ENCODE measurements around the gene NKTR.

The NKTR gene

GRCh38 chr3:42662037-42662812 lies 61.7 kb downstream of the NKTR start:
- no peak overlapping the region for H3K9ac ChIP-seq (ENCODE audit: low read length)
- no peak for DNase-seq
- no peak overlapping the region for H3K4me3 ChIP-seq (ENCODE audit: low read length)
- no peak overlapping the region for H3K4me2 ChIP-seq (ENCODE audit: low read depth, low read length)
- H3K79me2 ChIP-seq (ENCODE audit: low read length) = no peaks in the 10 kb centered on the region
- no peaks in the 10 kb centered on the region for H4K20me1 ChIP-seq (ENCODE audit: insufficient read depth, low read length)
- no peak overlapping the region for H2AFZ ChIP-seq (ENCODE audit: low read length)
- no peak for TF ChIP-seq CTCF (IDR thresholded peaks at IDR 0.05; ENCODE audit: low read length)
- no peaks in the 10 kb centered on the region for H3K36me3 ChIP-seq (replicated peaks; ENCODE audit: insufficient read depth, low read length)
- H3K9me2 ChIP-seq (replicated peaks; ENCODE audit: insufficient read depth, low read length) = no peaks in the 10 kb centered on the region
- H3K4me1 ChIP-seq (ENCODE audit: low read length) = no peaks in the 10 kb centered on the region
- no peaks in the 10 kb centered on the region for H3K27me3 ChIP-seq (replicated peaks; ENCODE audit: insufficient read depth, low read length)
- no peaks in the 10 kb centered on the region for H3F3A ChIP-seq (ENCODE audit: insufficient read depth, low read length)
- H3K27ac ChIP-seq (ENCODE audit: low read length) = no peak overlapping the region
- H3K9me3 ChIP-seq (replicated peaks; ENCODE audit: insufficient read depth, low read length) = no peaks in the 10 kb centered on the region

DNA sequence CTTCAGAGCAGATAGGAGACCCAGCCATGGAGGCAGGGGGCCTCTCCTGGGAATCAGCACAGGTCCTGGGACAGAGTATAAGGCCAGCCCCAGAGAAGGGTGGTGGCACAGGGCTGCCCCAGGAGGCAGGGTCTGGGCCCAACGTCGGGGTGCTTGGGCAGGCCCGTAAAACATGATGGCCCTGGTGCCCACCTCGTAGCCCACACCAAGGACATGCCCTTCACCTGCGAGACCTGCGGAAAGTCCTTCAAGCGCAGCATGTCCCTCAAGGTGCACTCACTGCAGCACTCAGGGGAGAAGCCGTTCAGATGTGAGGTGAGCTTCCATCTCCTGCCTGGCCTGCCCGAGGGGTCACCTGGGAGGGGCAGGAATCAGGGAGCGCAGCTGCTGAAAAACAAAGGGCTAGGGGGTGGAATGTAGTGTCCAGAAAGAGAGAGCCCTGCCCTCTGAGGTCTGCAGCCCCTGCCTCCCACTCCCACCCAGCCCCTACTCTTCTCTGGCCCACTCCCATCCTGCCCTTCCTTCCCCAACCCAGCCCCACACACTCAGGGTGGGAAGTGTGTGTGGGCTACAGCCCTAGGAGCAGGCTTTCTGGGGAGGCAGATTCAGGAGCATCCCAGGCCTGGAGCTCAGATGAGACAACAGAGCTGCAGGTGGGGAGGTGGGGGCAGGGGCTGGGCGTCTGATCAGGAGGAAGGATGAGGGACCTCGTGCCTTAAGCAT lies 62.5 kb downstream of the NKTR start:
- Histone ChIP-seq H3F3A (ENCODE audit: insufficient read depth, low read length) (no peaks in the 10 kb centered on the region), H3K27me3 (replicated peaks; ENCODE audit: insufficient read depth, low read length) (no peaks in the 10 kb centered on the region), H3K4me3 (ENCODE audit: low read length) (no peak overlapping the region), H3K4me2 (ENCODE audit: low read depth, low read length) (no peak overlapping the region), H3K9me2 (replicated peaks; ENCODE audit: insufficient read depth, low read length) (no peaks in the 10 kb centered on the region), H3K36me3 (replicated peaks; ENCODE audit: insufficient read depth, low read length) (no peaks in the 10 kb centered on the region), H3K27ac (ENCODE audit: low read length) (no peak overlapping the region), H3K4me1 (ENCODE audit: low read length) (no peaks in the 10 kb centered on the region), H2AFZ (ENCODE audit: low read length) (no peak overlapping the region), H3K79me2 (ENCODE audit: low read length) (no peaks in the 10 kb centered on the region), H3K9me3 (replicated peaks; ENCODE audit: insufficient read depth, low read length) (no peaks in the 10 kb centered on the region), H3K9ac (ENCODE audit: low read length) (no peak overlapping the region), H4K20me1 (ENCODE audit: insufficient read depth, low read length) (no peaks in the 10 kb centered on the region)
- TF ChIP-seq EZH2phosphoT487 (IDR thresholded peaks at IDR 0.05; ENCODE audit: low read length) (no peak), EZH2 (optimal IDR thresholded peaks at IDR 0.05; ENCODE audit: low read depth, low read length) (no peak)
- no peak for DNase-seq

- Histone ChIP-seq H3F3A (ENCODE audit: insufficient read depth, low read length) (no peaks in the 10 kb centered on the region), H3K4me2 (ENCODE audit: low read depth, low read length) (no peak overlapping the region), H3K9me2 (replicated peaks; ENCODE audit: insufficient read depth, low read length) (no peaks in the 10 kb centered on the region), H3K27ac (ENCODE audit: low read length) (no peak overlapping the region), H3K27me3 (replicated peaks; ENCODE audit: insufficient read depth, low read length) (no peaks in the 10 kb centered on the region), H3K36me3 (replicated peaks; ENCODE audit: insufficient read depth, low read length) (no peaks in the 10 kb centered on the region), H3K79me2 (ENCODE audit: low read length) (no peaks in the 10 kb centered on the region), H3K4me3 (ENCODE audit: low read length) (no peak overlapping the region), H4K20me1 (ENCODE audit: insufficient read depth, low read length) (no peaks in the 10 kb centered on the region), H3K9ac (ENCODE audit: low read length) (no peak overlapping the region), H2AFZ (ENCODE audit: low read length) (no peak overlapping the region), H3K9me3 (replicated peaks; ENCODE audit: insufficient read depth, low read length) (no peaks in the 10 kb centered on the region), H3K4me1 (ENCODE audit: low read length) (no peaks in the 10 kb centered on the region)
- no peak for DNase-seq
- TF ChIP-seq CTCF (IDR thresholded peaks at IDR 0.05; ENCODE audit: low read length) = no peak
- no peak for TF ChIP-seq EZH2 (optimal IDR thresholded peaks at IDR 0.05; ENCODE audit: low read depth, low read length)
- TF ChIP-seq EZH2phosphoT487 (IDR thresholded peaks at IDR 0.05; ENCODE audit: low read length) = no peak
Observed at GRCh38 chr3:42663581-42664437, 63.3 kb downstream of the NKTR start.
